GM13977 (cell line): Measurements from ENCODE around the gene GADD45B.

Source experiments
- DNase-seq: peaks from one replicate; pipeline ENCODE4 v3.0.0; 2012; ENCODE audit warnings: low spot score
- CTCF ChIP-seq: IDR thresholded peaks from 2 replicates; pipeline ENCODE4 v1.5.1; 2012; ENCODE audit warnings: mild to moderate bottlenecking, control low read depth; ENCODE audit not compliant: insufficient read depth; ENCODE audit errors: extremely low read depth, missing control alignments
- in situ Hi-C: fragments of 300-500 bp; cut with MboI; formaldehyde crosslinking; loops from one replicate; pipeline ENCODE4 v1.12.0; 2022; ENCODE audit warnings: low sequenced_read_pairs, low pct_unique_long_range_greater_than_20kb, mixed read lengths, inconsistent platforms; ENCODE audit not compliant: unreplicated experiment

GADD45B gene

GRCh38 chr19:2475702-2476450 lies at the start of gene GADD45B:
Gene GADD45B, plus strand, starts transcription at chr19:2476127. Its CDS starts 232 bp downstream, at chr19:2476359.
- DNase-seq, result peak; percentile 99
- TF ChIP-seq CTCF, result no peak
- in situ Hi-C loops, result no loop called here

- peak; percentile 87 for DNase-seq
- in situ Hi-C loops, result no loop called here
Measured at GRCh38 chr19:2426611-2427428, 49.1 kb upstream of the GADD45B start.

GRCh38 chr19:2427429-2428320 lies 48.3 kb upstream of the GADD45B start, which contains the start of gene TIMM13:
Gene TIMM13, minus strand, starts transcription at chr19:2427586. Its CDS starts 53 bp downstream, at chr19:2427533.
- no peak for TF ChIP-seq CTCF
- peak; percentile 98 for DNase-seq
- in situ Hi-C loops, result no loop called here

More at GRCh38 chr19:2426611-2427428, 49.1 kb upstream of the GADD45B start:
- no peak for TF ChIP-seq CTCF

- in situ Hi-C loops, result no loop called here
- no peak for DNase-seq
Measured at GRCh38 chr19:2428321-2428690, 47.6 kb upstream of the GADD45B start.

GRCh38 chr19:2428756-2429711 lies 46.9 kb upstream of the GADD45B start:
- no peak for TF ChIP-seq CTCF
- DNase-seq, result no peak
- in situ Hi-C loops, result no loop called here

More at GRCh38 chr19:2428321-2428690, 47.6 kb upstream of the GADD45B start:
- no peak for TF ChIP-seq CTCF
